Muscle layer of colon (tissue), 2 donors: ENCODE data around the gene SHB.

Source experiments
- H3K27ac ChIP-seq: one replicate; pipeline ENCODE4 v1.7.0; 2013; ENCODE audit warnings: low read depth, mild to moderate bottlenecking, low read length, moderate library complexity
- H3K27me3 ChIP-seq, 2 donors: one replicate each; pipeline ENCODE4 v1.7.0; 2013; ENCODE audit warnings: low read length in 2 of 2, mild to moderate bottlenecking in 2 of 2; ENCODE audit not compliant: insufficient read depth in 2 of 2, control insufficient read depth in 1 of 2
- H3K36me3 ChIP-seq: one replicate; pipeline ENCODE4 v1.7.0; 2013; ENCODE audit warnings: mild to moderate bottlenecking, low read length; ENCODE audit not compliant: insufficient read depth
- H3K4me1 ChIP-seq: one replicate; pipeline ENCODE4 v1.7.0; 2013; ENCODE audit warnings: mild to moderate bottlenecking, low read length; ENCODE audit not compliant: insufficient read depth
- H3K4me3 ChIP-seq, 2 donors: one replicate each; pipeline ENCODE4 v1.7.0; 2013; ENCODE audit warnings: low read length in 2 of 2, low read depth in 1 of 2, mild to moderate bottlenecking in 1 of 2, moderate library complexity in 1 of 2
- H3K9ac ChIP-seq: one replicate; pipeline ENCODE4 v1.7.0; 2013; ENCODE audit warnings: low read length
- H3K9me3 ChIP-seq: one replicate; pipeline ENCODE4 v1.7.0; 2013; ENCODE audit warnings: mild to moderate bottlenecking, low read length
- donor health status: abdominal sarcoma.
- donor health status: Adenocarcinoma of cecum.

SHB gene

DNA sequence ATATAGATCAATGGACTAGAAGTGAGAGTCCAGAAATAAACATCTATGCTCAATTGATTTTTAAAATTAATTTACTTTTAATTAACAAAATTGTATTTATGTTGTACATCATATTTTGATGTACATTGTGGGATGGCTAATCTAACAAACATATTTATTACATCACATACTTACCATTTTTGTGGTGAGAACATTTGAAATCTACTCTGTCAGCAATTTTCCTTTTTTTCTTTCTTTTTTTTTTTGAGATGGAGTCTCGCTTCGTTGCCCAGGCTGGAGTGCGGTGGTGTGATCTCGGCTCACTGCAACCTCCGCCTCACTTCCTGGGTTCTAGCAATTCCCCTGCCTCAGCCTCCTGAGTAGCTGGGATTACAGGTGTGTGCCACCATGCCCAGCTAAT lies 32.4 kb upstream of the SHB start:
- Histone ChIP-seq H3K27me3 (no peaks in the 10 kb centered on the region), H3K9ac (no peak overlapping the region), H3K4me3 (no peak overlapping the region), H3K9me3 (no peaks in the 10 kb centered on the region), H3K36me3 (no peaks in the 10 kb centered on the region), H3K4me1 (no peaks in the 10 kb centered on the region), H3K27ac (no peak overlapping the region)

DNA sequence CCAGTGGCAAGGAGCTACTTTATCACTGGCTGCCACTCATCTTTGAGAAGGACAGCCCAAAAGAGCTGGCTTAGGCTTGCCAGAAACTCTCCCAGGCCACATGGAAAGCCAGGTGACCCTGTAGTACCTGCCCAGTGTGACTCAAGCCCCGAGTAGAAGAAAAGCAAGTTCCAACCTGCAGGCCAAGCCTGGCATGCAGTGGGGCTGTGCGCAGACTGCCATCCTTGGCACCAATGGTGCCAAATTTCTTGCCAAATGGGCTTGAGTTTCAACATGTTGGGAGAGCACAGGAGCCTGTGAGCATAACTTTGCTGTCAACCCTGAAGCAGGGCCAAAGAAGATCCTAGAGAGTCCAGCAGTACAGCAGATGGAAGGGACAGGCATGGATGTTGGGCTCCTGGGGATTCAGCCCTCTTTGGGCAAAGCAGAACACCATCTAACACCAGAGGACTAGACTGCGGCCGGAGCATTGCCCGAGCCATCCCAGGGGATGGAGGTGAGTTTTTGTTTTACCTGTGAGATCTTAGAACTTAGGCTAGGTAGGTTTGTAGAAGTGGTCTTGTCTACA lies 27.3 kb upstream of the SHB start:
- H3K9me3 ChIP-seq = no peaks in the 10 kb centered on the region
- H3K27ac ChIP-seq = no peak overlapping the region
- no peaks in the 10 kb centered on the region for H3K4me1 ChIP-seq
- H3K27me3 ChIP-seq = no peaks in the 10 kb centered on the region
- H3K36me3 ChIP-seq = no peaks in the 10 kb centered on the region
- H3K9ac ChIP-seq = no peak overlapping the region
- H3K4me3 ChIP-seq = no peak overlapping the region

- Histone ChIP-seq H3K4me1 (no peaks in the 10 kb centered on the region), H3K27me3 (no peaks in the 10 kb centered on the region), H3K9ac (no peak overlapping the region), H3K36me3 (no peaks in the 10 kb centered on the region), H3K27ac (no peak overlapping the region), H3K9me3 (no peaks in the 10 kb centered on the region), H3K4me3 (no peak overlapping the region)
Measured at GRCh38 chr9:38094165-38094564, 25.1 kb upstream of the SHB start.

- no peak overlapping the region for H3K9ac ChIP-seq
- H3K36me3 ChIP-seq = no peaks in the 10 kb centered on the region
- no peaks in the 10 kb centered on the region for H3K4me1 ChIP-seq
- no peaks in the 10 kb centered on the region for H3K9me3 ChIP-seq
- H3K27me3 ChIP-seq = no peaks in the 10 kb centered on the region
- no peak overlapping the region for H3K27ac ChIP-seq
- H3K4me3 ChIP-seq = no peak overlapping the region
Measured at GRCh38 chr9:38092656-38093055, 23.6 kb upstream of the SHB start.

DNA sequence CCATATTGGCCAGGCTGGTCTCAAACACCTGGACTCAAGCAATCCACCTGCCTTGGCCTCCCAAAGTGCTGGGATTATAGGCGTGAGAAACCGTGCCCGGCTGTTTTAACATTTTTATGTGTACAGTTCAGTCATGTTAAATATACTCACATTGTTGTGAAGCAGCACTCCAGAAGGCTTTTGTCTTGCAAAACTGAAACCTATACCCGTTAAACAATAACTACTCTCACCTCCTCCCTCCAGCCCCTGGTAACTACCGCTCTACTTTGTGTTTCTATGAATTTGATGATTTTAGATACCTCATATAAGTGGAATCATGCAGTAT lies 23.1 kb upstream of the SHB start:
- no peaks in the 10 kb centered on the region for H3K4me1 ChIP-seq
- H3K36me3 ChIP-seq = no peaks in the 10 kb centered on the region
- no peaks in the 10 kb centered on the region for H3K27me3 ChIP-seq
- no peaks in the 10 kb centered on the region for H3K9me3 ChIP-seq
- no peak overlapping the region for H3K9ac ChIP-seq
- no peak overlapping the region for H3K27ac ChIP-seq
- H3K4me3 ChIP-seq = no peak overlapping the region

DNA sequence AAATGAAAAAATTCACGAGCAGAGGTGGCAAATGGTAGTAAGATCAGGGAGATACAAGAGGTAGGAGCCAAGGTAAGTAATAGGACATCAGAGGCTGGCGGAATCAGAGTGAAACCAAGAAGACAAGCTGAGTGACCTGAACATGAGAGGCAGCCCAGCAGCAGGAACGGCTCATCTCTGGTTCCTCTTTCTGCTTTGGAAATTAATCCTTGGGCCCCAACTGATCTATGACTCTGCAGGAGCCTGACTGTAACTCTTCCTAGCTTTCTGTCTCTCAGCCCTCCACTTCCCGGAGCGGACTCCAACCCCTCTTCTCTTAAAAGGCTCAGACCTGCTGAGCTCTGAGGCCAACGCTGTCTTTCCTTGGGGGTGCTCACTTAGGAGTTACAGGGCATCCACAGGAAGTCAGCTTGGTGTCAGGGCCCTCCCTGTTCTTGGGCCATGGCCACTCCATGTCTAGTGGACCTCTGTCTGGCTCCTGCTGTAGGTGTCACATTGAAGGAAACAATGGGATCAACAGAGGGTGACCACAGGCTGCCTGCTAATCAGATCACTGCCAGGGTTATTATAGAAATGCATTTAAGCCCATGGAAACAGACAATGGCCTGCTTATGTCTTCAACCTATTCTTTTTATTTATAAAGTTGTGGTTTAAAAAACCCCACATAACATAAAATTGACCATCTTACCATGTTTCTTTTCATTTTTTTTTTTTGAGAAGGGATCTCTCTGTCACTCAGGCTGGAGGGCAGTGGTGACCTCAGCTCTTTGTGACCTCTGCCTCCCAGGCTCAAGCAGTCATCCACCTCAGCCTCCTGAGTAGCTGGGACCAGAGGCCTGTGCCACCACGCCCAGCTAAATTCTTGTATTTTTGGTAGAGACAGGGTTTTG lies 22.5 kb upstream of the SHB start:
- Histone ChIP-seq H3K27ac (no peak overlapping the region), H3K27me3 (no peaks in the 10 kb centered on the region), H3K36me3 (no peaks in the 10 kb centered on the region), H3K4me1 (no peaks in the 10 kb centered on the region), H3K4me3 (no peak overlapping the region), H3K9ac (no peak overlapping the region), H3K9me3 (no peaks in the 10 kb centered on the region)

DNA sequence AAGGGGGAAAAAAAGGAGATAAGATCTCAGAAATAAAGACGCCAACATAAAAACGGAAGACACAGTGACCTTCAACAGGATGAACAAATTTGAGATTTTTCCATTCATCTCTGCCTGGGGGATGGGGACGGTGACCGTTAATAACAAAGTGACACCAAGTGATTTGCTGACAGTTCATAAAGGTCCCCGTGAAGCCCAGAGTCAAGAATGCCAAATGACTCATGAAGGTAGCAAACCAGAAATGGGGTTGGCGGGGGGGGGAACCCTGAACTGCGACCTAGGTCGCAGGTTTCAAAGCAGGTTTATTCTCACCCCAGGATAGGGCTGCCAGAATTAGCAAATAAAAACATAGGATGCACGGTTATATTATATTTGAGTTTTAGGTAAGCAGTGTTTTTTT lies 21.1 kb upstream of the SHB start:
- no peaks in the 10 kb centered on the region for H3K4me1 ChIP-seq
- no peaks in the 10 kb centered on the region for H3K27me3 ChIP-seq
- H3K4me3 ChIP-seq = no peak overlapping the region
- no peaks in the 10 kb centered on the region for H3K36me3 ChIP-seq
- H3K27ac ChIP-seq = no peak overlapping the region
- no peaks in the 10 kb centered on the region for H3K9me3 ChIP-seq
- no peak overlapping the region for H3K9ac ChIP-seq

DNA sequence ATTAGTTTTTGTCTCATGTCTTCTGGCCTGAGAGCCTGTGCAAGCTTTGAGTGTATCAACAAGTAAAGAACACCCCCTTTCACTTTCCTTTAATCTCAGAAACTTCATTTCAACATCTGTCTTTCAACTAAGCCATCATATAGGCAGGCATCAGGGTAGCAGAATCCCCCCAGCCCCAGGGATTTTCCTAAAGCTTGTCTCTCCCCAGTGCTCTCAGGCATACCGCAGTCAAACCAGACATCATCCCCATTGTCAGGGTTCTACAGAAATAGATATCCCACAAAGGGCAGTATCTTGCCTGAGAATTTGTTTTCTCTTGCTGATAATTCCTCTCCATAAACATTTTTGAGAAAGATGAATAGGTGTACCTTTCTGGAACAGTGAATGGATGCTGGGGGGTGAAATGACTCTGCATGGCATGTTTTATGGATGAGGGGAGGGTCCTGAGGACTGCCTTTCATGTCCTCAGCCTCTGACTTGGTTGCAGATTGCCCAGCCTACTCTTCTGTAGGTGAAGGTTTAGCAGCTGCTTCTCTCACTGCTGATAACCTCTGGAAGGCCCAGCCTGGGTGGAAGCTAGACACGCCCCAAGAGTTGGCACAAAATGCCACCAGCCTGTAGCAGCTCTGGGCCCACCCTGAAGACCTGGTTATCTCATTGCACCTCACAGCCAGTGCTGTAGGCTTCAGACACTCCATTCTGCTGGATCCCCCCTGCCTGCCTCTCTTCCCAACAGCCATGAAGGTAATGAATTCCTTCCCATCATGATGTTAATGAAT lies 20.5 kb upstream of the SHB start:
- Histone ChIP-seq H3K9ac (no peak overlapping the region), H3K27ac (no peak overlapping the region), H3K9me3 (no peaks in the 10 kb centered on the region), H3K27me3 (no peaks in the 10 kb centered on the region), H3K36me3 (no peaks in the 10 kb centered on the region), H3K4me3 (no peak overlapping the region), H3K4me1 (no peaks in the 10 kb centered on the region)

GRCh38 chr9:38088006-38088925 lies 19.2 kb upstream of the SHB start:
- H3K9ac ChIP-seq = no peak overlapping the region
- H3K4me3 ChIP-seq = no peak overlapping the region
- H3K27ac ChIP-seq = no peak overlapping the region
- H3K4me1 ChIP-seq = no peaks in the 10 kb centered on the region
- no peaks in the 10 kb centered on the region for H3K9me3 ChIP-seq
- H3K36me3 ChIP-seq = no peaks in the 10 kb centered on the region
- H3K27me3 ChIP-seq = no peaks in the 10 kb centered on the region

DNA sequence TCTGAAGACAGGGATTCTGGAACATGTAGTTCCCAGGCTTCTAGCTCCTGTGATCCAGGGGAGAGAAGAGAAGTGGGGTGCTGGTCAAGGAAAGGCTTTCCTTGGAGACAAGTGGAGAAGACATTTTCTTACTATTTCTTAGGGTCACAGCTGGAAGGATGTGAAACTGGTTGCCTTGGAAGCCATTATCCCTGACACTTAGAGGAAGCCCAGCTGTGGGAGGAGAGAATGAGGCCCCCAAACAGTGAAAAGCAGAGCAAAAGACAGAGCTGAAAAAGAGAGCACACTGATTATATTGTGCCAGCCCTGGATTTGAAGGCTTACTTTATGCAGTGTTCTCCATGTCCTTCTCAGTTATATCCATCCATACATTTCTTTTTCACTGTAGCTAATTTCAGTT lies 17.5 kb upstream of the SHB start:
- no peaks in the 10 kb centered on the region for H3K4me1 ChIP-seq

GRCh38 chr9:38085308-38085707 lies 16.3 kb upstream of the SHB start:
- Histone ChIP-seq H3K9ac (no peak overlapping the region), H3K4me3 (no peak overlapping the region), H3K27me3 (no peaks in the 10 kb centered on the region), H3K36me3 (no peaks in the 10 kb centered on the region), H3K4me1 (no peaks in the 10 kb centered on the region), H3K9me3 (no peaks in the 10 kb centered on the region), H3K27ac (no peak overlapping the region)

More for the DNA sequence above, 17.5 kb upstream of the SHB start:
- H3K9ac ChIP-seq = no peak overlapping the region
- no peak overlapping the region for H3K4me3 ChIP-seq
- no peaks in the 10 kb centered on the region for H3K36me3 ChIP-seq
- H3K27ac ChIP-seq = no peak overlapping the region
- no peaks in the 10 kb centered on the region for H3K27me3 ChIP-seq
- H3K9me3 ChIP-seq = no peaks in the 10 kb centered on the region
